Fibroblast of pulmonary artery (primary cell): ENCODE data around the gene CLCN2.

ENCODE experiments used
- DNase-seq: peaks from one replicate; pipeline ENCODE4 v3.0.0-alpha.2; 2010; ENCODE audit warnings: low read depth
- H3K4me3 ChIP-seq: replicated peaks from 2 replicates; pipeline ENCODE4 v1.5.1; 2011; ENCODE audit warnings: low read depth, mild to moderate bottlenecking, control low read depth, low read length, moderate library complexity
- TF ChIP-seq, protein P1 (sequence below): IDR thresholded peaks from 2 replicates; pipeline ENCODE4 v1.5.1; 2011; ENCODE audit warnings: mild to moderate bottlenecking, control low read depth, low read length, inconsistent platforms; ENCODE audit errors: missing control alignments

CLCN2 gene

GRCh38 chr3:184386047-184386806 is 24.8 kb upstream of the CLCN2 start:
- H3K4me3 ChIP-seq = no peak overlapping the region
- no peak for DNase-seq
- TF ChIP-seq, protein P1, sequence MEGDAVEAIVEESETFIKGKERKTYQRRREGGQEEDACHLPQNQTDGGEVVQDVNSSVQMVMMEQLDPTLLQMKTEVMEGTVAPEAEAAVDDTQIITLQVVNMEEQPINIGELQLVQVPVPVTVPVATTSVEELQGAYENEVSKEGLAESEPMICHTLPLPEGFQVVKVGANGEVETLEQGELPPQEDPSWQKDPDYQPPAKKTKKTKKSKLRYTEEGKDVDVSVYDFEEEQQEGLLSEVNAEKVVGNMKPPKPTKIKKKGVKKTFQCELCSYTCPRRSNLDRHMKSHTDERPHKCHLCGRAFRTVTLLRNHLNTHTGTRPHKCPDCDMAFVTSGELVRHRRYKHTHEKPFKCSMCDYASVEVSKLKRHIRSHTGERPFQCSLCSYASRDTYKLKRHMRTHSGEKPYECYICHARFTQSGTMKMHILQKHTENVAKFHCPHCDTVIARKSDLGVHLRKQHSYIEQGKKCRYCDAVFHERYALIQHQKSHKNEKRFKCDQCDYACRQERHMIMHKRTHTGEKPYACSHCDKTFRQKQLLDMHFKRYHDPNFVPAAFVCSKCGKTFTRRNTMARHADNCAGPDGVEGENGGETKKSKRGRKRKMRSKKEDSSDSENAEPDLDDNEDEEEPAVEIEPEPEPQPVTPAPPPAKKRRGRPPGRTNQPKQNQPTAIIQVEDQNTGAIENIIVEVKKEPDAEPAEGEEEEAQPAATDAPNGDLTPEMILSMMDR = no peak

DNA sequence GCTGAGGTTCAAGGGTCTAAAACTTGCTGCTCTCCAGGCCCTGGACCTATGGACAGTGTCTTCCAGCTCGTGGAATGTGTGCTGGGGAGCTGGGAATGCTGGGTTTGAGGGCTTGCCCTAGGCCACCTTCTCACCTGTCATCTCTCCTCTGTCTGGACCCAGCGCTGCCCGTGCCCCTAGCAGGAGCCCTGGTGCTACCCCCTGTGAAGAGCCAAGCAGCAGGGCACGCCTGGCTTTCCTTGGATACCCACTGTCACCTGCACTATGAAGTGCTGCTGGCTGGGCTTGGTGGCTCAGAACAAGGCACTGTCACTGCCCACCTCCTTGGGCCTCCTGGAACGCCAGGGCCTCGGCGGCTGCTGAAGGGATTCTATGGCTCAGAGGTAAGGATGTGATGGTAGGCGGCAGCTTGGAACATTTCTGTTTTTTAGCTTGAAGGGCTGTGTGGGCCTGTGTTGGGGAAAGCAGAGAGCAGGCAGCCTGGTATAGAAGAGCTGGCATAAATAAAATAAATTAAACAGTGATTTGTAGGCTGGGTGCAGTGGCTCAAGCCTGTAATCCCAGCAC is 23.5 kb upstream of the CLCN2 start:
- no peak overlapping the region for H3K4me3 ChIP-seq
- TF ChIP-seq, protein P1 = no peak
- no peak for DNase-seq

DNA sequence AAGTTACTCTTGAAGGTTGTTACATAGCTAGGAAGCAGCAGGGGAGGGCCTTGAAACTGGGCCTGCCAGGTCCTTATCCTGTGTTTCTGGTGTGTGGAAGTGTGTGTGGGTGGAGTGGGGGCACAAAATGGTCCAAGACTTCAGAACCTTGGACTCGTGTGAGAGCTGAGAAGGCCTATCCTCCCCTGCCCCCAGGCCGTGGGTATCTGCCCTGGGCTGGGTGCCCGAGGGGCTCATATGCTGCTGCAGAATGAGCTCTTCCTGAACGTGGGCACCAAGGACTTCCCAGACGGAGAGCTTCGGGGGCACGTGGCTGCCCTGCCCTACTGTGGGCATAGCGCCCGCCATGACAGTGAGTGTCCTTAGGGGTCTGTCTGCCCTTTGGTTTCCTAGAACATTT is 22.9 kb upstream of the CLCN2 start:
- TF ChIP-seq, protein P1 = no peak
- DNase-seq = no peak
- no peak overlapping the region for H3K4me3 ChIP-seq

GRCh38 chr3:184383033-184383740 is 21.8 kb upstream of the CLCN2 start:
- DNase-seq = no peak
- H3K4me3 ChIP-seq = no peak overlapping the region
- TF ChIP-seq, protein P1 = no peak

DNA sequence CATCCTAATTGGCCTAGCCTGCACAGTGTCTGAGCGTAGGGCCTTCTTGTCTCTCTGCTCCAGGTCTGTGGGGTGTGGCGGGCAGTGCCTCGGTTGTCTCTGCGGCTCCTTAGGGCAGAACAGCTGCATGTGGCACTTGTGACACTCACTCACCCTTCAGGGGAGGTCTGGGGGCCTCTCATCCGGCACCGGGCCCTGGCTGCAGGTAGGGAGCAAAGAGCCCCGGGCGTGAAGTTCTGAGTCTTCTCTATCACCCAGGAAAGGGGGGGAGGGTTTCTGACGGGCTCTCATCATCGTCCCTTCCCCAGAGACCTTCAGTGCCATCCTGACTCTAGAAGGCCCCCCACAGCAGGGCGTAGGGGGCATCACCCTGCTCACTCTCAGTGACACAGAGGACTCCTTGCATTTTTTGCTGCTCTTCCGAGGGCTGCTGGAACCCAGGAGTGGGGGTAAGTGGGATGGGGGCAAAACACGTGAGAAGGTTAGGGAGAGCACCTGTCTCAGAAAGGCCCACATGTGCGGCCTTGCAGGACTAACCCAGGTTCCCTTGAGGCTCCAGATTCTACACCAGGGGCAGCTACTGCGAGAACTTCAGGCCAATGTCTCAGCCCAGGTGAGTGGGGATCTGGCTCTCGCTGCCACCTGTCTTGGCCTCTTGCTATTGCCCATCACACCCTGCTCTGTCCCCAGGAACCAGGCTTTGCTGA is 21.1 kb upstream of the CLCN2 start:
- DNase-seq = no peak
- TF ChIP-seq, protein P1 = no peak
- no peak overlapping the region for H3K4me3 ChIP-seq

DNA sequence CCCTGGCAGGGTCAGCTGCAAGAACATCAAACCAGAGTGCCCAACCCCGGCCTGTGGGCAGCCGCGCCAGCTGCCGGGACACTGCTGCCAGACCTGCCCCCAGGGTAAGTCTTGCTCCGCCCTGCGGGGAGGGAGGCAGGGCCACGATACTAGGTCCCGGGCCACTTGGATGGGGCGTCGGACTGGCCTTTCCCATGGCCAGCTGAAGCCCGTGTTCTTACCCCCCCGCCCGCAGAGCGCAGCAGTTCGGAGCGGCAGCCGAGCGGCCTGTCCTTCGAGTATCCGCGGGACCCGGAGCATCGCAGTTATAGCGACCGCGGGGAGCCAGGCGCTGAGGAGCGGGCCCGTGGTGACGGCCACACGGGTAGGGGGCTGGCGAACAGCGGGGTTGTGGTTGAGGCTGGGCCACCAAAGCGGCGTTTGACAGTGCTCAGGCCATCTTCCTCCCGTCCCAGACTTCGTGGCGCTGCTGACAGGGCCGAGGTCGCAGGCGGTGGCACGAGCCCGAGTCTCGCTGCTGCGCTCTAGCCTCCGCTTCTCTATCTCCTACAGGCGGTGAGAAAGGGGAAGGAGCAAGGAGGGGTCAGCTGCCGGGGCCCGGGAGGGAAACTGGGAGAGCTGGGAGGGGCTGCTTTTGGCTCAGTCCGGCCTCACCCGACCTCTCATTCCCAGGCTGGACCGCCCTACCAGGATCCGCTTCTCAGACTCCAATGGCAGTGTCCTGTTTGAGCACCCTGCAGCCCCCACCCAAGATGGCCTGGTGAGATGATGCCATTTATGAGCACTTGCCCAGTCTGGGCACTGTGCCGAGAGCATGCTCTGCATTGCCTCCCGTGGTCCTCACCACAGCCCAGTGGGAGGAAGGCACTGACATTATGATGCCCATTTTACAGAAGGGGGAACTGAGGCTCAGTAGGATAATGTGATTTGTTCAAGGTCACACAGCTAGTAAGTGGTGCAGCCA is 20.1 kb upstream of the CLCN2 start:
- TF ChIP-seq, protein P1 = no peak
- no peak for DNase-seq
- no peak overlapping the region for H3K4me3 ChIP-seq
